ENCODE results near the gene ELMOD3. TPM values are rescaled to one million over a fixed set of nuclear protein-coding genes. Genes with fewer than 3 reads are reported as not detected.
"Not testable (repeated sequence)": the region's sequence is repeated elsewhere in the genome, so short reads cannot be mapped to it uniquely, and the experiment has no call there.

The ELMOD3 gene
- total and polyA plus RNA-seq, 2 of the 8 experiments (the other 6 are each of a cell fraction or from before 2014, with no cell fraction given), result 8.5 to 10.2 TPM

GRCh38 chr2:85323351-85323987 is 31.1 kb upstream of the ELMOD3 start (continued):
- TF ChIP-seq E2F6 (IDR thresholded peaks at IDR 0.05), result no peak

- Histone ChIP-seq H3K36me3 (ENCODE audit: control insufficient read depth in 2 of 4, insufficient read depth in 4 of 4, low read length in 3 of 4) (peaks cover 18 to 46% (median 28%) of the 10 kb centered on the region in 4 experiments), H3K4me1 (replicated peaks in 1 of 4; ENCODE audit: control insufficient read depth in 3 of 4, insufficient read depth in 4 of 4, low read length in 3 of 4) (peaks cover 0 to 13% (median 5%) of the 10 kb centered on the region in 4 experiments; a peak in 6 of 7 replicates), H4K20me1 (replicated peaks in 1 of 2; ENCODE audit: control insufficient read depth in 1 of 2, insufficient read depth in 2 of 2, low read length in 2 of 2) (peaks cover 2 to 13% of the 10 kb centered on the region in 2 experiments), H3K79me2 (ENCODE audit: control insufficient read depth in 1 of 2, insufficient read depth in 2 of 2, low read length in 2 of 2) (peaks cover 9 to 24% of the 10 kb centered on the region in 2 experiments), H3K23me2 (ENCODE audit: low read depth, low read length) (peaks cover 17% of the 10 kb centered on the region), H3K79me1 (ENCODE audit: low read depth, low read length) (peaks cover 17% of the 10 kb centered on the region)
- not testable (repeated sequence) for H3K9ac ChIP-seq (replicated peaks in 1 of 4; ENCODE audit: extremely low read depth in 1 of 4, low read depth in 3 of 4, low read length in 3 of 4); H3K56ac ChIP-seq (replicated peaks; ENCODE audit: insufficient read length, low read depth, low read length); H2BK5ac ChIP-seq (ENCODE audit: low read depth, low read length); H4K91ac ChIP-seq (replicated peaks; ENCODE audit: insufficient read length, low read length); H3K14ac ChIP-seq (ENCODE audit: insufficient read length); H2BK12ac ChIP-seq (ENCODE audit: low read depth, low read length); H3K4me2 ChIP-seq (ENCODE audit: insufficient read depth in 1 of 2, low read depth in 2 of 2, low read length in 2 of 2); H3K4ac ChIP-seq (replicated peaks; ENCODE audit: insufficient read length, low read depth, low read length); H3K18ac ChIP-seq (ENCODE audit: extremely low read depth, low read length); H2BK20ac ChIP-seq (ENCODE audit: low read length); FAIRE-seq; H2BK120ac ChIP-seq (replicated peaks; ENCODE audit: low read depth, low read length); H3K4me3 ChIP-seq (ENCODE audit: extremely low read depth in 1 of 4, insufficient read depth in 2 of 4, low read depth in 3 of 4, low read length in 4 of 4); DNase-seq (ENCODE audit: low read depth in 1 of 2, low spot score in 2 of 2); H3K9me3 ChIP-seq (ENCODE audit: insufficient read depth in 2 of 2, low read depth in 1 of 2, low read length in 1 of 2); H3K27ac ChIP-seq (ENCODE audit: low read depth, low read length); H2BK15ac ChIP-seq (ENCODE audit: low read length); H3K27me3 ChIP-seq (replicated peaks in 1 of 4; ENCODE audit: control insufficient read depth in 3 of 4, extremely low read depth in 1 of 4, insufficient read depth in 3 of 4, low read length in 3 of 4); H4K5ac ChIP-seq (ENCODE audit: insufficient read length, low read depth, low read length); H3K23ac ChIP-seq (ENCODE audit: insufficient read length); H2AFZ ChIP-seq (ENCODE audit: low read length); H2AK5ac ChIP-seq (ENCODE audit: low read depth, low read length); H4K8ac ChIP-seq (ENCODE audit: extremely low read depth, insufficient read depth, low read length)
- ChIA-PET POLR2A (ENCODE audit: partially characterized antibody) (interaction anchor here (2.0 to 6.2 kb wide), 2 partner anchors 8 to 30 kb away, joined by 4 to 70 read pairs; partner anchors contain the start of genes ELMOD3 and RETSAT), CTCF (ENCODE audit: partially characterized antibody) (interaction anchor here (1.1 to 1.2 kb wide), 3 partner anchors 11 to 257 kb away, joined by 4 to 6 read pairs (median 5); no protein-coding TSS in a partner anchor)
- 98% methylated on average over 11 of the region's 11 CpGs; no CpG with 5 or more reads in 1 of the 2 experiments for WGBS, 2 experiments (ENCODE audit: extremely low coverage in 1 of 2, insufficient coverage in 1 of 2, insufficient read length in 1 of 2, insufficient replicate concordance in 2 of 2, low coverage in 1 of 2, low lambda C conversion rate in 2 of 2, missing lambda C conversion rate in 1 of 2)
These were observed 30.6 kb upstream of the ELMOD3 start for GRCh38 chr2:85323988-85324367.

Measured in H1 (cell line).